Type B pancreatic cell (in vitro differentiated cells): ENCODE results near the gene FRS2. TPM values are rescaled to one million over a fixed set of nuclear protein-coding genes. Genes with fewer than 3 reads are reported as not detected.
A peak's percentile ranks its signal among the peaks of the same experiment; 100 is the strongest.

Experiments used
- DNase-seq: peaks from one replicate; pipeline ENCODE4 v3.0.0; 2021; ENCODE audit warnings: mixed read lengths; ENCODE audit not compliant: unreplicated experiment; ENCODE audit errors: extremely low spot score
- H3K27ac Mint-ChIP-seq: 2 replicates; pipeline ENCODE4 v1.8.0; 2021; ENCODE audit warnings: mild to moderate bottlenecking, mixed read lengths
- H3K27me3 Mint-ChIP-seq: 2 replicates; pipeline ENCODE4 v1.8.0; 2021; ENCODE audit warnings: mixed read lengths
- H3K36me3 Mint-ChIP-seq: 2 replicates; pipeline ENCODE4 v1.8.0; 2021; ENCODE audit warnings: mixed read lengths
- H3K4me1 Mint-ChIP-seq: one replicate; pipeline ENCODE4 v1.8.0; 2021; ENCODE audit warnings: mixed read lengths; ENCODE audit not compliant: unreplicated experiment
- H3K4me3 Mint-ChIP-seq: 2 replicates; pipeline ENCODE4 v1.8.0; 2021; ENCODE audit warnings: mild to moderate bottlenecking, mixed read lengths
- H3K9me3 Mint-ChIP-seq: 2 replicates; pipeline ENCODE4 v1.8.0; 2021; ENCODE audit warnings: mixed read lengths
- total RNA-seq: library from RNA; stranded (reverse); gene quantifications from 2 replicates; pipeline ENCODE4 v1.2.1, GENCODE V29; 2021; ENCODE audit warnings: low replicate concordance
- TF ChIP-seq, protein P1 (sequence below): fragments of 200-600 bp; sonication (generic); conservative IDR thresholded peaks from 2 replicates; pipeline ENCODE4 v1.5.0; 2021; ENCODE audit warnings: antibody characterized with exemption, mild to moderate bottlenecking

FRS2 gene
- total RNA-seq, 1 donor from 2014 or later, result 39.5 TPM

DNA sequence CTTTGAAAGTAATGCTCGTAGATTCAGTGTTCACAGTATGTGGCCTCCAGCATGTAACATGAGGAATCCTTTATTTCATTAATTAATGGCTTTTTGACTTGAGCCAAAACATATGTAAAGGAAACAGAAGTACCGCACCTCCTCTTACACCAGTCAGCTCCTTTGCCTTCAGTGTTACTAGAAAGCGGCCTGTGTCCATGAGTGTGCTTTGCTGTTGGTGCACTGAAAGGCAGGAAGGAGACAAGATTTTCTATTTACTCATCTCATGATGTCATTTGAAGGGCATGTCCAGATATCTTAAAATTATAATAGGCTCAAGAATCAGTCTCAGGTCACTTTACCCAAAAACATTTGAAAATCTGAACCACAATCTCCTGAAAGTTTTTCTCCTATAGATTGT is 105.2 kb downstream of the FRS2 start:
- DNase-seq, result no peak
- Mint-ChIP-seq H3K27ac (no peak overlapping the region), H3K4me1 (no peaks in the 10 kb centered on the region), H3K9me3 (no peaks in the 10 kb centered on the region), H3K4me3 (no peak overlapping the region), H3K36me3 (peaks cover 25% of the 10 kb centered on the region), H3K27me3 (no peaks in the 10 kb centered on the region)
- TF ChIP-seq, protein P1, sequence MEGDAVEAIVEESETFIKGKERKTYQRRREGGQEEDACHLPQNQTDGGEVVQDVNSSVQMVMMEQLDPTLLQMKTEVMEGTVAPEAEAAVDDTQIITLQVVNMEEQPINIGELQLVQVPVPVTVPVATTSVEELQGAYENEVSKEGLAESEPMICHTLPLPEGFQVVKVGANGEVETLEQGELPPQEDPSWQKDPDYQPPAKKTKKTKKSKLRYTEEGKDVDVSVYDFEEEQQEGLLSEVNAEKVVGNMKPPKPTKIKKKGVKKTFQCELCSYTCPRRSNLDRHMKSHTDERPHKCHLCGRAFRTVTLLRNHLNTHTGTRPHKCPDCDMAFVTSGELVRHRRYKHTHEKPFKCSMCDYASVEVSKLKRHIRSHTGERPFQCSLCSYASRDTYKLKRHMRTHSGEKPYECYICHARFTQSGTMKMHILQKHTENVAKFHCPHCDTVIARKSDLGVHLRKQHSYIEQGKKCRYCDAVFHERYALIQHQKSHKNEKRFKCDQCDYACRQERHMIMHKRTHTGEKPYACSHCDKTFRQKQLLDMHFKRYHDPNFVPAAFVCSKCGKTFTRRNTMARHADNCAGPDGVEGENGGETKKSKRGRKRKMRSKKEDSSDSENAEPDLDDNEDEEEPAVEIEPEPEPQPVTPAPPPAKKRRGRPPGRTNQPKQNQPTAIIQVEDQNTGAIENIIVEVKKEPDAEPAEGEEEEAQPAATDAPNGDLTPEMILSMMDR, result no peak

DNA sequence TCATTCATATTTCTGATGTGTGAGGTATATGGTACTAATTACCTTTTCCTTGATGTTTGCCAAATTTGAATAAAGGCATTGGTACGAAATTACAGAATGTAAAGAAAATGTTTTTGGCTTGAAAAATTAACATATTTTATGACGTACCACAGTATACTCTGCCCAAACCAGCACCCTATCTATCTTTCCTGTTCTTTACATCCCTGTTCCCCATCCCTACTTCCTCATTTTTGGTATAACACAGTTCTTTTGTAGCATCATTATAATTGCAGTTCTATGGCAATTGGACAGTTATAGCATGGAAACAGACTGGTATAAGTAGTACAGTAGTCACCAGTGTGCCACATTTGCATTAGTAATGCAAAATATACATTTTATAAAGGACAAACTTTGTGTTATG is 108.1 kb downstream of the FRS2 start:
- Mint-ChIP-seq H3K4me1 (no peaks in the 10 kb centered on the region), H3K36me3 (peaks cover 12% of the 10 kb centered on the region), H3K4me3 (no peak overlapping the region), H3K27me3 (no peaks in the 10 kb centered on the region), H3K9me3 (no peaks in the 10 kb centered on the region), H3K27ac (no peak overlapping the region)
- TF ChIP-seq, protein P1, result no peak
- DNase-seq, result no peak

DNA sequence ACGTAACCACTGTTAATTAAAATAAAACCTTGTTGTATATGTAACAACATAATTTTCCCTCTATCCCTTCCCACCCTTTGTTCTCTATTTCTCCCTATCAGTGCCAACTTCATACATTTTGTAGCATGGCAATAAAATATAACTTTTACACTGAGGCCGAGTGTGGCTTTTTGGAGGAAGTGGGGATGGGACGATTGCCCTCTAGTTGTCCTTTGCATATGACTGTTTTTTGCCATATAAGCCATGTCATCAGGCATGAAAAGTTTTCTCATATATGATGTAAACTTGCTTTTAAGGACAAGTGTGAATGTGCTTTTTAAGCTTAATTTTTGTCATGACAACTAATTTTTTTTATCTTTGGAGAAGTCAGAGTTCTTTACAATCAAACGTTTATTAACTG is 108.8 kb downstream of the FRS2 start:
- TF ChIP-seq, protein P1, result no peak
- Mint-ChIP-seq H3K4me1 (no peaks in the 10 kb centered on the region), H3K9me3 (no peaks in the 10 kb centered on the region), H3K27me3 (no peaks in the 10 kb centered on the region), H3K4me3 (no peak overlapping the region), H3K27ac (no peak overlapping the region), H3K36me3 (peaks cover 9% of the 10 kb centered on the region)
- DNase-seq, result no peak

DNA sequence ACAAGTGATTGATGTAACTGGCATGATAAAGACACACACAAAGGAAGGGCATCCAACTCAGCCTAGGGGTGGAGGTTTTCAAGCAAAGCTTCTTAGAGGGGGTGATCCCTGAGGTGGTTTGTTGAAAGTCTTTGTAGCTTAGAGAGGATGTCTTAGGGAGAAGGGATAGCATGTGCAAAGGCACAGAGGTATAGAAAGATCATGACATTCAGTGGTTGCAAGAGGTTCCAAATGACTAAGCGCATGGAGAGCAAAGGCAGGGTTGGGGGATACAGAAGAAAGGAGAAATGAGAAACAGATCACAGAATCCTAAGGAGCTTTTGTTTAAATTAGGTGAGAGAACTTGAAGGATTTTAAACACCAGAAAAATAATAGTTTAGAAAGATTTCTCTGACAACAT is 109.9 kb downstream of the FRS2 start:
- no peaks in the 10 kb centered on the region for H3K9me3 Mint-ChIP-seq
- DNase-seq, result no peak
- H3K27ac Mint-ChIP-seq, result peak overlapping the region; percentile 10
- no peak overlapping the region for H3K4me3 Mint-ChIP-seq
- no peaks in the 10 kb centered on the region for H3K4me1 Mint-ChIP-seq
- H3K27me3 Mint-ChIP-seq, result no peaks in the 10 kb centered on the region
- TF ChIP-seq, protein P1, result no peak
- H3K36me3 Mint-ChIP-seq, result peaks cover 5% of the 10 kb centered on the region

DNA sequence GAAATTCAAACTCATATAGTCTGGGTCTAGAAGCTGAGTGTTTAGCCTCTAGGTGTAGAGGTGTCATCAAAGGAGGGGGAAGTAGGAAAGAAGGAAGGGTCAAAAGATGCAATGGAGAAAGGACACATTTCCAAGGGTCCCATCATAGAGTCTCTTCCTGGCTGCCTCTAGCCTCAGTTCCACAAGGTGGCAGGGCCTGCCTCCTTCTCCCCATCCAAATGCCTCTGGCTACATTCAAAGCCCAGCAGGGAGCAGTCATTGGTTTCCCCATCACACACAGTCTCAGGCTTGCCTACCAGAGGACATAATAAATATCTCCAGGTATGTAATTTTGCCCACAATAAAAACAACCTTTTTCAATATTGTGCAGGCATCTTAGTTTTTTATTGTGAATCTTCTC is 113.0 kb downstream of the FRS2 start:
- Mint-ChIP-seq H3K27ac (no peak overlapping the region), H3K27me3 (no peaks in the 10 kb centered on the region), H3K36me3 (peaks cover under 1% of the 10 kb centered on the region), H3K4me3 (no peak overlapping the region), H3K9me3 (no peaks in the 10 kb centered on the region), H3K4me1 (no peaks in the 10 kb centered on the region)
- DNase-seq, result no peak
- TF ChIP-seq, protein P1, result peak; percentile 30
